Suprapubic skin (tissue), 4 donors: ENCODE measurements around the gene MYL7. TPM values are rescaled to one million over a fixed set of nuclear protein-coding genes. Genes with fewer than 3 reads are reported as not detected.

Experiments
- DNase-seq, 2 donors: peaks; one replicate each; pipeline ENCODE4 v3.0.0-alpha.2; 2019; ENCODE audit warnings: low spot score in 2 of 2
- H3K27ac ChIP-seq: fragments of 200-600 bp; sonication (generic); one replicate; pipeline ENCODE4 v1.5.1; 2019
- H3K27me3 ChIP-seq: fragments of 200-600 bp; sonication (generic); one replicate; pipeline ENCODE4 v1.5.1; 2019
- H3K36me3 ChIP-seq: fragments of 200-600 bp; sonication (generic); one replicate; pipeline ENCODE4 v1.5.1; 2019
- H3K4me1 ChIP-seq: fragments of 200-600 bp; sonication (generic); one replicate; pipeline ENCODE4 v1.5.1; 2019
- H3K4me3 ChIP-seq: fragments of 200-600 bp; sonication (generic); one replicate; pipeline ENCODE4 v1.5.1; 2019; ENCODE audit warnings: mild to moderate bottlenecking
- H3K9me3 ChIP-seq: fragments of 200-600 bp; sonication (generic); one replicate; pipeline ENCODE4 v1.5.1; 2019
- CTCF ChIP-seq, 2 donors: fragments of 200-600 bp in 1 of 2; fragments of 450-650 bp in 1 of 2; sonication (generic) in 1 of 2; IDR thresholded peaks; one replicate each; pipeline ENCODE4 v1.5.1; 2016 to 2019; ENCODE audit warnings: antibody characterized with exemption in 2 of 2, mild to moderate bottlenecking in 1 of 2, moderate library complexity in 1 of 2
- EP300 ChIP-seq: sonication (generic); formaldehyde crosslinking; IDR thresholded peaks from one replicate; pipeline ENCODE4 v1.6.1; 2017; ENCODE audit warnings: antibody characterized with exemption
- POLR2A ChIP-seq, 2 donors: fragments of 450-650 bp; IDR thresholded peaks; one replicate each; pipeline ENCODE4 v1.6.1; 2017; ENCODE audit warnings: antibody characterized with exemption in 2 of 2, mild to moderate bottlenecking in 2 of 2, moderate library complexity in 2 of 2
- POLR2AphosphoS5 ChIP-seq, 3 donors: sonication (generic); formaldehyde crosslinking; IDR thresholded peaks; one replicate each; pipeline ENCODE4 v1.6.1; 2017; ENCODE audit warnings: antibody characterized with exemption in 3 of 3
- WGBS: methylation state at CpG from one replicate; pipeline ENCODE4 v1.1.5; 2018; 5-methylcytosine and 5-hydroxymethylcytosine counted together
- total RNA-seq, 4 donors: library from RNA; depleted of rRNA; stranded (reverse); fragments of >200 nt; gene quantifications; one replicate each; pipeline ENCODE4 v1.1.0, GENCODE V29; 2016

Gene MYL7
- total RNA-seq, 4 donors from 2014 or later, result not detected

GRCh38 chr7:44143646-44144250, 2.6 kb upstream of the MYL7 start:
- H3K27ac ChIP-seq, result no peak overlapping the region
- WGBS, result 72% methylated on average over 6 of the region's 6 CpGs
- peaks cover 15% of the 10 kb centered on the region for H3K4me1 ChIP-seq
- peaks cover 2% of the 10 kb centered on the region for H3K27me3 ChIP-seq
- TF ChIP-seq POLR2AphosphoS5 (IDR thresholded peaks at IDR 0.05) (no peak), POLR2A (IDR thresholded peaks at IDR 0.05) (no peak), CTCF (IDR thresholded peaks at IDR 0.05) (no peak), EP300 (no peak)
- no peaks in the 10 kb centered on the region for H3K36me3 ChIP-seq
- DNase-seq, result peak; percentile 35 to 65
- H3K9me3 ChIP-seq, result no peaks in the 10 kb centered on the region
- no peak overlapping the region for H3K4me3 ChIP-seq

- no peak for TF ChIP-seq POLR2AphosphoS5 (IDR thresholded peaks at IDR 0.05)
- TF ChIP-seq POLR2A (IDR thresholded peaks at IDR 0.05), result no peak
- no peak for TF ChIP-seq CTCF (IDR thresholded peaks at IDR 0.05)
- H3K9me3 ChIP-seq, result no peaks in the 10 kb centered on the region
- peaks cover 2% of the 10 kb centered on the region for H3K27me3 ChIP-seq
- H3K36me3 ChIP-seq, result no peaks in the 10 kb centered on the region
- H3K27ac ChIP-seq, result no peak overlapping the region
- H3K4me1 ChIP-seq, result peaks cover 15% of the 10 kb centered on the region
- peak in 1 of 2 donors; percentile 46 for DNase-seq
- WGBS, result 94% methylated on average over 2 of the region's 4 CpGs
- no peak overlapping the region for H3K4me3 ChIP-seq
These were observed 896 bp upstream of the MYL7 start for GRCh38 chr7:44142028-44142427.

GRCh38 chr7:44140341-44140740, 791 bp downstream of the MYL7 start:
- TF ChIP-seq POLR2AphosphoS5 (IDR thresholded peaks at IDR 0.05) (no peak), CTCF (IDR thresholded peaks at IDR 0.05) (no peak), POLR2A (IDR thresholded peaks at IDR 0.05) (no peak), EP300 (no peak)
- DNase-seq, result no peak
- Histone ChIP-seq H3K27ac (no peak overlapping the region), H3K27me3 (peaks cover 2% of the 10 kb centered on the region), H3K9me3 (no peaks in the 10 kb centered on the region), H3K36me3 (no peaks in the 10 kb centered on the region), H3K4me3 (no peak overlapping the region), H3K4me1 (peaks cover 2% of the 10 kb centered on the region)
- WGBS, result 81% methylated on average over 6 of the region's 10 CpGs

GRCh38 chr7:44139311-44140010, 1.7 kb downstream of the MYL7 start:
- TF ChIP-seq CTCF (IDR thresholded peaks at IDR 0.05), result no peak
- TF ChIP-seq POLR2AphosphoS5 (IDR thresholded peaks at IDR 0.05), result no peak
- TF ChIP-seq POLR2A (IDR thresholded peaks at IDR 0.05), result no peak
- TF ChIP-seq EP300, result no peak
- H3K4me3 ChIP-seq, result no peak overlapping the region
- no peak for DNase-seq
- H3K4me1 ChIP-seq, result no peaks in the 10 kb centered on the region
- 83% methylated on average over 12 of the region's 14 CpGs for WGBS
- no peaks in the 10 kb centered on the region for H3K36me3 ChIP-seq
- no peaks in the 10 kb centered on the region for H3K9me3 ChIP-seq
- H3K27ac ChIP-seq, result no peak overlapping the region
- peaks cover 2% of the 10 kb centered on the region for H3K27me3 ChIP-seq

GRCh38 chr7:44138698-44139097, 2.4 kb downstream of the MYL7 start:
- no peak for DNase-seq
- Histone ChIP-seq H3K27me3 (peaks cover 2% of the 10 kb centered on the region), H3K9me3 (no peaks in the 10 kb centered on the region), H3K4me3 (no peak overlapping the region), H3K27ac (no peak overlapping the region), H3K36me3 (no peaks in the 10 kb centered on the region), H3K4me1 (no peaks in the 10 kb centered on the region)
- WGBS, result 79% methylated on average over 6 of the region's 8 CpGs
- TF ChIP-seq CTCF (IDR thresholded peaks at IDR 0.05), result no peak
- TF ChIP-seq EP300, result no peak
- no peak for TF ChIP-seq POLR2AphosphoS5 (IDR thresholded peaks at IDR 0.05)
- TF ChIP-seq POLR2A (IDR thresholded peaks at IDR 0.05), result no peak
